ENCODE results near the gene XRCC6.

XRCC6 gene

GRCh38 chr22:41654322-41654721 is 33.2 kb downstream of the XRCC6 start:
- Histone ChIP-seq H4K91ac (ENCODE audit: low read depth, low read length) (no peak overlapping the region), H3K18ac (ENCODE audit: low read length) (no peak overlapping the region), H3K4ac (ENCODE audit: low read depth, low read length) (no peak overlapping the region), H2BK12ac (ENCODE audit: low read length) (no peak overlapping the region), H3K4me1 (ENCODE audit: control insufficient read depth in 1 of 2, insufficient read depth in 2 of 2, low read length in 2 of 2) (no peaks in the 10 kb centered on the region), H3K36me3 (ENCODE audit: control insufficient read depth in 1 of 2, insufficient read depth in 2 of 2, low read length in 2 of 2) (peaks cover 68 to 81% of the 10 kb centered on the region in 2 experiments), H3K23ac (ENCODE audit: low read length) (no peak overlapping the region), H3K9me3 (ENCODE audit: insufficient read depth, low read depth, low read length) (no peaks in the 10 kb centered on the region), H2BK120ac (ENCODE audit: insufficient read depth, low read length, poor library complexity) (no peak overlapping the region), H3K27ac (ENCODE audit: low read depth, low read length) (no peak overlapping the region), H4K12ac (ENCODE audit: low read depth, low read length) (no peak overlapping the region), H3K9ac (ENCODE audit: low read length) (no peak overlapping the region), H3K4me2 (ENCODE audit: low read length) (no peak overlapping the region), H4K8ac (ENCODE audit: low read depth, low read length) (no peak overlapping the region), H2AK5ac (ENCODE audit: low read length) (no peak overlapping the region), H3K14ac (ENCODE audit: low read length) (no peak overlapping the region), H2BK5ac (ENCODE audit: low read depth, low read length, poor library complexity) (no peak overlapping the region), H3K79me2 (ENCODE audit: control insufficient read depth, insufficient read depth, low read length, poor library complexity) (no peaks in the 10 kb centered on the region), H3K4me3 (ENCODE audit: low read depth, low read length) (no peak overlapping the region), H3K79me1 (ENCODE audit: low read length) (no peaks in the 10 kb centered on the region), H2AFZ (ENCODE audit: insufficient read depth, low read length, poor library complexity) (no peak overlapping the region), H3K27me3 (ENCODE audit: insufficient read depth, low read length) (no peaks in the 10 kb centered on the region)
- WGBS (ENCODE audit: extremely low coverage, insufficient coverage, insufficient read length), result no CpG with 5 or more reads among the region's 3 CpGs
- DNase-seq, result no peak

GRCh38 chr22:41656556-41656955 is 35.5 kb downstream of the XRCC6 start:
- Histone ChIP-seq H3K27ac (ENCODE audit: low read depth, low read length) (no peak overlapping the region), H2BK5ac (ENCODE audit: low read depth, low read length, poor library complexity) (no peak overlapping the region), H2BK12ac (ENCODE audit: low read length) (no peak overlapping the region), H3K4me2 (ENCODE audit: low read length) (no peak overlapping the region), H2BK120ac (ENCODE audit: insufficient read depth, low read length, poor library complexity) (no peak overlapping the region), H3K4me1 (ENCODE audit: control insufficient read depth in 1 of 2, insufficient read depth in 2 of 2, low read length in 2 of 2) (no peaks in the 10 kb centered on the region), H2AK5ac (ENCODE audit: low read length) (no peak overlapping the region), H3K9ac (ENCODE audit: low read length) (no peak overlapping the region), H3K27me3 (ENCODE audit: insufficient read depth, low read length) (no peaks in the 10 kb centered on the region), H3K79me1 (ENCODE audit: low read length) (no peaks in the 10 kb centered on the region), H4K91ac (ENCODE audit: low read depth, low read length) (no peak overlapping the region), H3K18ac (ENCODE audit: low read length) (no peak overlapping the region), H3K14ac (ENCODE audit: low read length) (no peak overlapping the region), H3K4me3 (ENCODE audit: low read depth, low read length) (no peak overlapping the region), H3K23ac (ENCODE audit: low read length) (no peak overlapping the region), H4K8ac (ENCODE audit: low read depth, low read length) (no peak overlapping the region), H4K12ac (ENCODE audit: low read depth, low read length) (no peak overlapping the region), H3K9me3 (ENCODE audit: insufficient read depth, low read depth, low read length) (peaks cover 1% of the 10 kb centered on the region), H3K4ac (ENCODE audit: low read depth, low read length) (no peak overlapping the region), H2AFZ (ENCODE audit: insufficient read depth, low read length, poor library complexity) (no peak overlapping the region), H3K79me2 (ENCODE audit: control insufficient read depth, insufficient read depth, low read length, poor library complexity) (no peaks in the 10 kb centered on the region), H3K36me3 (ENCODE audit: control insufficient read depth in 1 of 2, insufficient read depth in 2 of 2, low read length in 2 of 2) (peaks cover 69 to 82% of the 10 kb centered on the region in 2 experiments)
- DNase-seq, result no peak
- WGBS (ENCODE audit: extremely low coverage, insufficient coverage, insufficient read length), result no CpG with 5 or more reads among the region's 5 CpGs

DNA sequence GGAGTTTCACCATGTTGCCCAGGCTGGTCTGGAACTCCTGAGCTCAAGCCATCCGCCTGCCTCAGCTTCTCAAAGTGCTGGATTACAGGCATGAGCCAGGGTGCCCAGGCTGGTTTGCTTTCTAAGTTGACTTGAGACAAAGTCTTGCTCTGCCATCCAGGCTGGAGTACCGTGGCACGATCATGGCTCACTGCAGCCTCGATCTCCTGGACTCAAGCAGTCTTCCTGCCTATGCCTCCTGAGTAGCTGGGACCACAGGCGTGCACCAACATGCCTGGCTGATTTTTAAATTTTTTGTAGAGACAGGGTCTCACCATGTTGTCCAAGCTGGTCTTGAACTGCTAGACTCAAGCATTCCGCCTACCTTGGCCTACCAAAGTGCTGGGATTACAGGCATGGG is 36.6 kb downstream of the XRCC6 start:
- H3K4me3 ChIP-seq (ENCODE audit: low read depth, low read length), result no peak overlapping the region
- no peak overlapping the region for H3K4me2 ChIP-seq (ENCODE audit: low read length)
- no peak overlapping the region for H3K18ac ChIP-seq (ENCODE audit: low read length)
- H3K79me1 ChIP-seq (ENCODE audit: low read length), result no peaks in the 10 kb centered on the region
- no peak overlapping the region for H4K91ac ChIP-seq (ENCODE audit: low read depth, low read length)
- no peak overlapping the region for H2BK120ac ChIP-seq (ENCODE audit: insufficient read depth, low read length, poor library complexity)
- H4K8ac ChIP-seq (ENCODE audit: low read depth, low read length), result no peak overlapping the region
- no peaks in the 10 kb centered on the region for H3K79me2 ChIP-seq (ENCODE audit: control insufficient read depth, insufficient read depth, low read length, poor library complexity)
- H2BK5ac ChIP-seq (ENCODE audit: low read depth, low read length, poor library complexity), result no peak overlapping the region
- no peaks in the 10 kb centered on the region for H3K4me1 ChIP-seq (ENCODE audit: control insufficient read depth in 1 of 2, insufficient read depth in 2 of 2, low read length in 2 of 2)
- H2AK5ac ChIP-seq (ENCODE audit: low read length), result no peak overlapping the region
- no CpG with 5 or more reads among the region's 6 CpGs for WGBS (ENCODE audit: extremely low coverage, insufficient coverage, insufficient read length)
- H3K4ac ChIP-seq (ENCODE audit: low read depth, low read length), result no peak overlapping the region
- no peak overlapping the region for H4K12ac ChIP-seq (ENCODE audit: low read depth, low read length)
- no peak for DNase-seq
- H3K36me3 ChIP-seq (ENCODE audit: control insufficient read depth in 1 of 2, insufficient read depth in 2 of 2, low read length in 2 of 2), result peaks cover 61 to 77% of the 10 kb centered on the region in 2 experiments
- H3K9me3 ChIP-seq (ENCODE audit: insufficient read depth, low read depth, low read length), result peaks cover 1% of the 10 kb centered on the region
- no peaks in the 10 kb centered on the region for H3K27me3 ChIP-seq (ENCODE audit: insufficient read depth, low read length)
- no peak overlapping the region for H3K14ac ChIP-seq (ENCODE audit: low read length)
- no peak overlapping the region for H3K27ac ChIP-seq (ENCODE audit: low read depth, low read length)
- no peak overlapping the region for H3K9ac ChIP-seq (ENCODE audit: low read length)
- H2BK12ac ChIP-seq (ENCODE audit: low read length), result no peak overlapping the region
- H2AFZ ChIP-seq (ENCODE audit: insufficient read depth, low read length, poor library complexity), result no peak overlapping the region
- H3K23ac ChIP-seq (ENCODE audit: low read length), result no peak overlapping the region

GRCh38 chr22:41658869-41659268 is 37.8 kb downstream of the XRCC6 start:
- Histone ChIP-seq H3K79me2 (ENCODE audit: control insufficient read depth, insufficient read depth, low read length, poor library complexity) (no peaks in the 10 kb centered on the region), H2BK120ac (ENCODE audit: insufficient read depth, low read length, poor library complexity) (no peak overlapping the region), H3K27ac (ENCODE audit: low read depth, low read length) (no peak overlapping the region), H3K4ac (ENCODE audit: low read depth, low read length) (no peak overlapping the region), H2BK5ac (ENCODE audit: low read depth, low read length, poor library complexity) (no peak overlapping the region), H3K79me1 (ENCODE audit: low read length) (no peaks in the 10 kb centered on the region), H3K18ac (ENCODE audit: low read length) (no peak overlapping the region), H3K23ac (ENCODE audit: low read length) (no peak overlapping the region), H4K12ac (ENCODE audit: low read depth, low read length) (no peak overlapping the region), H3K4me1 (ENCODE audit: control insufficient read depth in 1 of 2, insufficient read depth in 2 of 2, low read length in 2 of 2) (no peaks in the 10 kb centered on the region), H2BK12ac (ENCODE audit: low read length) (no peak overlapping the region), H4K91ac (ENCODE audit: low read depth, low read length) (no peak overlapping the region), H3K9ac (ENCODE audit: low read length) (no peak overlapping the region), H3K4me2 (ENCODE audit: low read length) (no peak overlapping the region), H3K4me3 (ENCODE audit: low read depth, low read length) (no peak overlapping the region), H2AK5ac (ENCODE audit: low read length) (no peak overlapping the region), H3K9me3 (ENCODE audit: insufficient read depth, low read depth, low read length) (peaks cover 1% of the 10 kb centered on the region), H3K36me3 (ENCODE audit: control insufficient read depth in 1 of 2, insufficient read depth in 2 of 2, low read length in 2 of 2) (peaks cover 61 to 78% of the 10 kb centered on the region in 2 experiments), H2AFZ (ENCODE audit: insufficient read depth, low read length, poor library complexity) (no peak overlapping the region), H4K8ac (ENCODE audit: low read depth, low read length) (no peak overlapping the region), H3K14ac (ENCODE audit: low read length) (no peak overlapping the region), H3K27me3 (ENCODE audit: insufficient read depth, low read length) (no peaks in the 10 kb centered on the region)
- no CpG with 5 or more reads among the region's 17 CpGs for WGBS (ENCODE audit: extremely low coverage, insufficient coverage, insufficient read length)
- DNase-seq, result no peak
